DOHH2 (cell line): ENCODE data around the gene USP16.

ENCODE experiments used
- CTCF ChIP-seq: fragments of 200-600 bp; sonication (generic); IDR thresholded peaks from one replicate; pipeline ENCODE4 v1.5.1; 2014; ENCODE audit warnings: antibody characterized with exemption, mild to moderate bottlenecking, low read depth, low read length; ENCODE audit not compliant: poor library complexity, severe bottlenecking
- EZH2phosphoT487 ChIP-seq: fragments of 200-600 bp; sonication (generic); IDR thresholded peaks from 2 replicates; pipeline ENCODE4 v1.6.1; 2017; ENCODE audit warnings: borderline replicate concordance, mild to moderate bottlenecking, antibody characterized with exemption, low read length, moderate library complexity, mixed read lengths

GRCh38 chr21:29091033-29091432 is 66.6 kb downstream of the USP16 start:
- no peak for TF ChIP-seq CTCF
- no peak for TF ChIP-seq EZH2phosphoT487
